GM18502 (cell line): ENCODE measurements around the gene MYMX.

Experiments
- ATAC-seq: cut with Tn5 transposase; IDR thresholded peaks from one replicate; pipeline ENCODE4 v1.9.1; 2021; ENCODE audit warnings: mild to moderate bottlenecking; ENCODE audit not compliant: unreplicated experiment, poor library complexity

Gene MYMX

GRCh38 chr6:44217332-44218143 lies 812 bp downstream of the MYMX start:
- no peak for ATAC-seq

GRCh38 chr6:44219053-44219814 lies 2.5 kb downstream of the MYMX start:
- ATAC-seq = peak; percentile 51

- ATAC-seq = no peak
Measured at GRCh38 chr6:44219815-44220784, 3.4 kb downstream of the MYMX start.

- no peak for ATAC-seq
Measured at GRCh38 chr6:44220913-44221290, 4.2 kb downstream of the MYMX start.

- ATAC-seq = peak; percentile 50
Measured at GRCh38 chr6:44221291-44221960, 4.7 kb downstream of the MYMX start.

GRCh38 chr6:44221961-44222335 lies 5.2 kb downstream of the MYMX start:
- ATAC-seq = no peak

- no peak for ATAC-seq
Measured at GRCh38 chr6:44222486-44223318, 6.0 kb downstream of the MYMX start.

- peak; percentile 45 for ATAC-seq
Measured at GRCh38 chr6:44223319-44224028, 6.7 kb downstream of the MYMX start, which contains the start of gene SLC29A1. Gene SLC29A1 (plus strand): TSS chr6:44223595. CDS start chr6:44227314, 3,719 bp downstream.

GRCh38 chr6:44224029-44224964 lies 7.6 kb downstream of the MYMX start:
- peak; percentile 16 for ATAC-seq

- no peak for ATAC-seq
Measured at GRCh38 chr6:44224965-44225305, 8.2 kb downstream of the MYMX start.

- ATAC-seq = no peak
Measured at GRCh38 chr6:44225579-44226325, 9.0 kb downstream of the MYMX start.

GRCh38 chr6:44226368-44227147 lies 9.8 kb downstream of the MYMX start:
- no peak for ATAC-seq

GRCh38 chr6:44227148-44227793 lies 10.5 kb downstream of the MYMX start:
- no peak for ATAC-seq

- no peak for ATAC-seq
Measured at GRCh38 chr6:44228031-44228430, 11.3 kb downstream of the MYMX start.

GRCh38 chr6:44228433-44228832 lies 11.7 kb downstream of the MYMX start:
- ATAC-seq = no peak

GRCh38 chr6:44228836-44229235 lies 12.1 kb downstream of the MYMX start:
- no peak for ATAC-seq
